Ishikawa (cell line): ENCODE measurements around the gene SLC12A7.

Source experiments
- RAD21 ChIP-seq: IDR thresholded peaks from 2 replicates; pipeline ENCODE4 v1.6.1; 2012; ENCODE audit warnings: low read depth
- TEAD4 ChIP-seq: IDR thresholded peaks from 2 replicates; pipeline ENCODE4 v1.6.1; 2012

- TF ChIP-seq RAD21 (no peak), TEAD4 (no peak)
These were observed 47.4 kb upstream of the SLC12A7 start for GRCh38 chr5:1159341-1159675.
